DMS79 treated with DMSO at 0.1 percent for 48 hours (cell line): ENCODE results near the gene PCDHB16.
"Not testable (repeated sequence)": the region's sequence is repeated elsewhere in the genome, so short reads cannot be mapped to it uniquely, and the experiment has no call there.

Source experiments
- DNase-seq: peaks from one replicate; lab custom pipeline; 2025; lab: John Stamatoyannopoulos, UW

PCDHB16 gene

GRCh38 chr5:141184117-141184855 lies 2.1 kb downstream of the PCDHB16 start:
- DNase-seq: not testable (repeated sequence)

GRCh38 chr5:141186897-141187512 lies 4.8 kb downstream of the PCDHB16 start, which contains the start of gene PCDHB9:
PCDHB9 (plus strand) TSS chr5:141187161; CDS start chr5:141187319, 158 bp downstream.
- DNase-seq: no peak

- not testable (repeated sequence) for DNase-seq
These were observed 6.5 kb downstream of the PCDHB16 start for GRCh38 chr5:141188682-141189081.

GRCh38 chr5:141189131-141189530 lies 6.9 kb downstream of the PCDHB16 start:
- not testable (repeated sequence) for DNase-seq

- no peak for DNase-seq
These were observed 10.0 kb downstream of the PCDHB16 start, which contains the start of gene PCDHB10 for GRCh38 chr5:141192110-141192725. PCDHB10 (plus strand) TSS chr5:141192353; CDS start chr5:141192553, 200 bp downstream.

GRCh38 chr5:141194332-141194731 lies 12.1 kb downstream of the PCDHB16 start:
- not testable (repeated sequence) for DNase-seq

GRCh38 chr5:141196363-141196762 lies 14.2 kb downstream of the PCDHB16 start:
- no peak for DNase-seq

- DNase-seq: no peak
These were observed 17.4 kb downstream of the PCDHB16 start, which contains the start of gene PCDHB11 for GRCh38 chr5:141199359-141200235. PCDHB11 (plus strand) TSS chr5:141199627; CDS start chr5:141199775, 148 bp downstream.

- DNase-seq: not testable (repeated sequence)
These were observed 18.9 kb downstream of the PCDHB16 start for GRCh38 chr5:141201126-141201525.

- not testable (repeated sequence) for DNase-seq
These were observed 19.5 kb downstream of the PCDHB16 start for GRCh38 chr5:141201646-141202045.

- DNase-seq: no peak
These were observed 26.3 kb downstream of the PCDHB16 start, which contains the start of gene PCDHB12 for GRCh38 chr5:141208478-141208877. PCDHB12 (plus strand) TSS chr5:141208719; CDS start chr5:141208908, 189 bp downstream.

GRCh38 chr5:141210281-141210680 lies 28.1 kb downstream of the PCDHB16 start:
- not testable (repeated sequence) for DNase-seq

GRCh38 chr5:141210849-141211248 lies 28.7 kb downstream of the PCDHB16 start:
- not testable (repeated sequence) for DNase-seq

- not testable (repeated sequence) for DNase-seq
These were observed 31.6 kb downstream of the PCDHB16 start, which contains the start of gene PCDHB13 for GRCh38 chr5:141213656-141214339. PCDHB13 (plus strand) TSS chr5:141213919; CDS start chr5:141214124, 205 bp downstream.

- not testable (repeated sequence) for DNase-seq
These were observed 32.4 kb downstream of the PCDHB16 start for GRCh38 chr5:141214583-141214982.

- not testable (repeated sequence) for DNase-seq
These were observed 33.3 kb downstream of the PCDHB16 start for GRCh38 chr5:141215504-141215903.

GRCh38 chr5:141216035-141216434 lies 33.8 kb downstream of the PCDHB16 start:
- not testable (repeated sequence) for DNase-seq

- no peak for DNase-seq
These were observed 41.1 kb downstream of the PCDHB16 start, which contains the start of gene PCDHB14 for GRCh38 chr5:141223112-141223783. PCDHB14 (plus strand) TSS chr5:141223343; CDS start chr5:141223506, 163 bp downstream.

GRCh38 chr5:141224844-141225243 lies 42.7 kb downstream of the PCDHB16 start:
- not testable (repeated sequence) for DNase-seq

- not testable (repeated sequence) for DNase-seq
These were observed 43.2 kb downstream of the PCDHB16 start for GRCh38 chr5:141225421-141225820.
